ENCODE results near the gene EIF4EBP3. TPM values are rescaled to one million over a fixed set of nuclear protein-coding genes. Genes with fewer than 3 reads are reported as not detected.
A peak's percentile ranks its signal among the peaks of the same experiment; 100 is the strongest.

The EIF4EBP3 gene
- total RNA-seq, 2 donors from 2014 or later = 13.5 to 13.8 TPM

GRCh38 chr5:140556438-140556837, 9.0 kb downstream of the EIF4EBP3 start:
- Histone ChIP-seq H3K9me3 (no peaks in the 10 kb centered on the region), H3K27ac (no peak overlapping the region), H3K36me3 (peaks cover 6% of the 10 kb centered on the region), H3K4me1 (peaks cover 16% of the 10 kb centered on the region), H3K27me3 (no peaks in the 10 kb centered on the region), H3K4me3 (peak overlapping the region; percentile 71), H3K9ac (ENCODE audit: low read depth in 2 of 2, low read length in 2 of 2) (peak overlapping the region; percentile 89 to 90)
- intact Hi-C loops (cut with DNase I) = no loop called here
- DNase-seq = no peak
- TF ChIP-seq CTCF (IDR thresholded peaks at IDR 0.05) = no peak

DNA sequence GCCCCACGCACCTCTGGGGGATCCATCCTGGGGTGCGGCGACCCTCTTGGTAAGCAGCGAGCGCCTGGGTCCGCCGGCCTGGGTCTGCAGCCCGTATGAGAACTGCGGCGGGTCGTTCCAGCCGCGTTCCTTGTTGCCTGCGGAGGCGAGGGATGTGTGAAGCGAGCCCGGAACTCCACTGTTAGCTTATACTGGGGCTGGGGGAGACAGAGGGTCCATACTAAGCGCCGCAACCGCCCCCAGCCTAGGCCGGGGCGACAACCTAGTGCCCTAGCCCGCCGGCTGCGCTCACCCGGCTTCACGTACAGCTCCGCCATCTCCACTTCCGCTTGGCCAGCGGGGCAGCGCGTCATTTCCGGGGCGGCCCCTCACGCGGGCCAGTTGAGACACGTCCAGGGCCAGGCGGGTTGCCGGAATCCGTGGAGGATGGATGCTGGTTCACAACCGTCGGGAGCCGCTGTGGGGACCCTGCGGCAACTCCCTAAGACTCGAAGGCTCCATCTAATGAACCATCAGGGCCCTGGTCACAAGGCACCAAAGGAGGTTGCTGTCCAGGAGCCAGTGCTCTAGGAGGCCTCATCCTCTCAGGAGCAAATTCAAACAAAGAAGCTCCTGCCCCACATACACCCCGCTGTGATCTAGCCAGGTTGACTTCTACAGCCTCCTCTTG, 9.8 kb downstream of the EIF4EBP3 start, which contains the start of gene SRA1:
TSS of gene SRA1 (minus strand) at position 338 of the 670 bp plus-strand sequence. CDS start at position 317, 21 bp downstream.
- TF ChIP-seq CTCF (IDR thresholded peaks at IDR 0.05) = no peak
- Histone ChIP-seq H3K9ac (ENCODE audit: low read depth in 2 of 2, low read length in 2 of 2) (peak within 1 kb of the TSS; percentile 89 to 90), H3K36me3 (no peaks in the 10 kb centered on the region), H3K9me3 (no peaks in the 10 kb centered on the region), H3K4me1 (peaks cover 16% of the 10 kb centered on the region), H3K27ac (peak within 1 kb of the TSS; percentile 75), H3K4me3 (peak within 1 kb of the TSS; percentile 71), H3K27me3 (no peaks in the 10 kb centered on the region)
- peak; percentile 96 for DNase-seq
- intact Hi-C loops (cut with DNase I) = no loop called here

- no peaks in the 10 kb centered on the region for H3K27me3 ChIP-seq
- no peak overlapping the region for H3K4me3 ChIP-seq
- no peaks in the 10 kb centered on the region for H3K36me3 ChIP-seq
- peaks cover 16% of the 10 kb centered on the region for H3K4me1 ChIP-seq
- no peak for TF ChIP-seq CTCF (IDR thresholded peaks at IDR 0.05)
- no peaks in the 10 kb centered on the region for H3K9me3 ChIP-seq
- intact Hi-C loops (cut with DNase I) = no loop called here
- no peak for DNase-seq
- H3K27ac ChIP-seq = peak overlapping the region; percentile 75
- peak overlapping the region in 1 of 2 donors; percentile 90 for H3K9ac ChIP-seq (ENCODE audit: low read depth in 2 of 2, low read length in 2 of 2)
These were observed 10.5 kb downstream of the EIF4EBP3 start for GRCh38 chr5:140557965-140558364.

DNA sequence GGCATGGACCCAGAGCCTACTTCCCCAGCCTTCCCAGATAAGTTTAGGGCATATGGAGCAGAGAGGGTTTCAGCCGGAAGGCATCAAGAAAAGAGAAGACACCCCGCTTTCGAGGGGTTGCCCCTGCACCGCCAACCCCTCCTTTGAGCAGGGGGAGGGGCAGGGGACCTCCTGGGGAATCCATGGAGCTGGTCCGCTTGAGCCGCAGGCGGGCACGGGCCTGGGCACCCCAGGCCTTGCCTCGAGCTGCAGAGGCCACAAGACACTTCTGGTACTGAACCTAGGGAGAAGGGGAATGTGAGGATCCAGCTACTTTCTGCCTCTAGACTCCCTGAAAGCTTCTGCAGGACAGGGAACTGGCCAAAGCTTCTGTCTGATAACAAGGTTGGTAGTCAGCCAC, 11.1 kb downstream of the EIF4EBP3 start:
- Histone ChIP-seq H3K4me1 (peaks cover 21% of the 10 kb centered on the region), H3K9ac (ENCODE audit: low read depth in 2 of 2, low read length in 2 of 2) (no peak overlapping the region), H3K27me3 (no peaks in the 10 kb centered on the region), H3K36me3 (no peaks in the 10 kb centered on the region), H3K9me3 (no peaks in the 10 kb centered on the region), H3K27ac (no peak overlapping the region), H3K4me3 (no peak overlapping the region)
- intact Hi-C loops (cut with DNase I) = no loop called here
- TF ChIP-seq CTCF (IDR thresholded peaks at IDR 0.05) = no peak
- no peak for DNase-seq

- no peak overlapping the region for H3K27ac ChIP-seq
- no peak overlapping the region for H3K4me3 ChIP-seq
- no peaks in the 10 kb centered on the region for H3K36me3 ChIP-seq
- H3K4me1 ChIP-seq = peaks cover 17% of the 10 kb centered on the region
- no peak overlapping the region for H3K9ac ChIP-seq (ENCODE audit: low read depth in 2 of 2, low read length in 2 of 2)
- no peak for DNase-seq
- TF ChIP-seq CTCF (IDR thresholded peaks at IDR 0.05) = no peak
- intact Hi-C loops (cut with DNase I) = no loop called here
- no peaks in the 10 kb centered on the region for H3K9me3 ChIP-seq
- H3K27me3 ChIP-seq = no peaks in the 10 kb centered on the region
These were observed 12.8 kb downstream of the EIF4EBP3 start for GRCh38 chr5:140560227-140560626.
